ENCODE measurements around the gene TNS3.

The TNS3 gene

DNA sequence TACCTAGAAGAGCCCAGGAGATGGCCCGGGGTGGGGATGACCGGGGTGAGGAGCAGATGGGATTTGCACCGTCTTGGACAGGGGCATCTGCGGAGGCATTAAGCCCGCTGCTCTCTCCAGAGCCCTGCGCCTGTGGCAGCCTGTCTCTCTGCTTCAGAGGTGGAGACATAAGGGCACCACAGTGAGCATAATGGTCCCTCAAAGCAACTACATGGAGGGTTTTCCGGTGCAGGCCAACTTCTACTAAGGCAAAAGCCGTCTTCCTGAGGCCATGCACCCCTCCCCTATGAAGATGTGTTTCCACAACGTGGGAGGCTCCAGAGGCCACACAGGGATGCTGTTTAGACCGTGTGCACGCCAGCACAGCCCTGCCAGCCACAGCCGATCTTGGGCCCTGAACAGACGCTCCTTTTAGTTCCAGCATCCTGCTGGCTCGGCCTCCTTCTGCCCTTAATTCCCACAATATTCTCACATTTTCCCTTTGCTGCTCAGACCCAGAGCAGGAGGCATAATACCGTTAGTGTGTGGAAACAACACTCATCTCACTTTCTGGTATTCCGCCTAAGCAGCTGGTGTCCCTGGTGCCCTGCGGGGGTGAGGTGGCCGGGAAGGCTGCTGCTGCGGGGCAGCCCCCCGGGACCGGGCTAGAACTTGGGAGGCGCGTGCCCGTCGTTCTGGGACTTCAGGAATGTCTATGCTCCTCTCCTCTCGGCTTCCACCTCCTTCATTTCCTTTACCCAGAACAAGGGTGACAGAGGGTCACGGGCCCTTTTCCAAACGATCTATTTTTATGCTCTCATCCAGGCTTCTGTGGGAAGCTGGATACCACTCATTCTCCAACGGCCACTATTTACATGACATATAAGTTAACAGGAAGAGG lies 266.9 kb downstream of the TNS3 start:
- peak; percentile 21 for DNase-seq

DNA sequence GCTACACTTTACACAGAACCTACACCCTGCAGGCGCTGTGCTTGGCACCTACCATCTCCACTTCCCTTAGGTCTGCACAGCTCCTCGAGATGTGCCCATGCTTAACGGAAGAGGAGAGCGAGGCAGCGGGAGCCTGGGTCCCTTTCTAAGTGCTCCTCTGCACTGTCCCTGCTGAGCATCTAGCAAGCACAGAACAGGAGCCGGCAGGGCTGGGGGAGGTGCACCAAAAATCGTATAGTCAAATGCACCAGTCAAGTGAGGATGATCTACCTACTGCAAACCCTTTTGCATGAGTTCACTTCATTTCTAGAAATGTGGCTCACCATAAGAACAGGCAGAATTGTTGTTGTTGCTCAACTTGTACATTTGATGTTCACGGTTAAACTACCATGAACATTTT lies 267.7 kb downstream of the TNS3 start:
- DNase-seq = no peak

DNA sequence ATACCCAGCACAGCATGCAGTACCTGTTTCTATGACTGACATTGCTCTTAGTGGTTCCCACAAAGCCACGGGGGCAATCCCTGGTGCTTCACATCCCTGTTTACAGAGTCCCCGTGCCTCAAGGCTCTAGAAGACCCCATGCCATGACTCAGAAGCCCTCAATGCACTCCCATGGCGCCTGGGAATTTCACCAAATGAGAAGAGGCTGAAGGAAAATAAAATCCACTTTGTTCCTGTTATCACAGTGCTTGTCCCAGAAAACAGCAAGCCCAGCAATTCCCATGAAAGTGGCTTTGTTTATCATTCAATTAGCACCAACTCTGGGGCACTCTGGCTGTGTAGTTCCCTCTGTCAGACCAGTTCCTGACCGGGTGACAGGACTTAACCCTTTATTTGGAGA lies 268.3 kb downstream of the TNS3 start:
- no peak for DNase-seq

DNA sequence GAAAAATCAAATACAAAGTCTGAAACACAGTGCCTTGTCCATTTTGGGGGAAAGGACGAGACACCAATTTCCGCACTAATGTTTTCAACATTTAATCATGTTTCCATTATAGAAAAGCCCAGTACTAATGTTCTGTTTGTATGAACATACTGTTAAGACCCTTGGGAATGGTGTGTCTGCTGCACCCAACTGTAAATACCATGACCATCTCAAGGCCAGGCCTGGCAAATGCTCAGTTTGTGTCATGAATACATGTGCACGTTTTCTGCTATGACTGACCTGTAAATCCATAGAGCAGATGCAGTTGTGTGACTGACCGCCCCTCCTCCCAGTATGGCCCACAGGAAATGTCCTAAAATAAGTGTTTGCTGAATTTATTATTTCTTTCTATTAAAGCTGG lies 270.0 kb downstream of the TNS3 start:
- DNase-seq = no peak

DNA sequence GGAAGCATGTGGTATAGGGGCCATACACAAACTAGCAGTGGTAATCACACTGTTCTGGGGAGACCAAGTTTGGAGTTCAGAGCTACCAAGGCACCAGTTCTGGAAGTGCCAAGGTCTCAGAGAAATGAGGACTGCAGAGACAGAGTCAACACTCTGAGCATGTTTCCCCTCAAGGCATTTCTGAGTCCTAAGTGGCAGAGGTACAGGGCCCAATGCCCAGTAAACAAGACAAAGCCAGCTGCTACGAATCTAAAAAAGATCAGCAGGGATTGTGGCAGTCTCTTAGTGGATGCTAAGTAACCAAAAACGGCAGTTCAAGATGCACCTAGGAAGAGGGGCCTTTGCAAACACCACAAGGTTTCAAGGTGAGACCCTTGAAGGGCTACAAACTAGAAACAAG lies 271.9 kb downstream of the TNS3 start:
- no peak for DNase-seq

DNA sequence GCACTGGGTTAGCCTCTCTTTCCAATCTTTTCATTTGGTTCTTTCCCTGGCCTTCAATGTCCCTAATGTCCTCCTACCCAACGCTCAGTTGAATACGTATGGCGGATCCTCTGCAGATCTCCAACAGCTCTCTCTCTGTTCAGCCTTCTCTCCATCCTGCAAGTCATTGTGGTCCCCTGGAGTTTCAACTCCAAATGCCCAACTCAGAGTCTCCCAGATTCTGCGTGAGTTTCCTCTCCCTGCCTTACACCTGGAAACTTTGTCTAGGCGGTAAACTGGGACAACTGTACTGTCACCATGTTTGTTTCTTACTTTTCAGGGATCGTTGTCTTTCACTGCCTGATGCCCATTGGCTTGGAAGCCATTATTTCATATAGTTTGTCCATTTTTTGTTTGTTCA lies 273.1 kb downstream of the TNS3 start:
- DNase-seq = no peak

DNA sequence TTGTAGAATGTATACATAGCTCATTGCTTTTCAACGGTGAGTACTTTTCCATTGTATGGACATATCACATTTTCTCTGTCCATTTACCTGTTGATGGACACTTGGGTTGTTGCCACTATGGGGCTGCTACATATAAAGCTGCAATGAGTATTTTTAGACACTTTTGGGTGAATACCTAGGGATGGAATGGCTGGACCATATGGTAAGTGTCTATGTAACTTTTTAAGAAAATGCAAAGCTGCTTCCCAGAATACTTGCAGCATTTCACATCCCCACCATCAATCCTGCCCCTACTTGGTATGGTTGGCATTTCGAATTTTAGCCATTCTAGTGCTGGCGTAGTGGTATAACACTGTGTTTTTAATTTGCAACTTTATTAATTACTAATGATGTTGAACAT lies 274.6 kb downstream of the TNS3 start:
- no peak for DNase-seq

DNA sequence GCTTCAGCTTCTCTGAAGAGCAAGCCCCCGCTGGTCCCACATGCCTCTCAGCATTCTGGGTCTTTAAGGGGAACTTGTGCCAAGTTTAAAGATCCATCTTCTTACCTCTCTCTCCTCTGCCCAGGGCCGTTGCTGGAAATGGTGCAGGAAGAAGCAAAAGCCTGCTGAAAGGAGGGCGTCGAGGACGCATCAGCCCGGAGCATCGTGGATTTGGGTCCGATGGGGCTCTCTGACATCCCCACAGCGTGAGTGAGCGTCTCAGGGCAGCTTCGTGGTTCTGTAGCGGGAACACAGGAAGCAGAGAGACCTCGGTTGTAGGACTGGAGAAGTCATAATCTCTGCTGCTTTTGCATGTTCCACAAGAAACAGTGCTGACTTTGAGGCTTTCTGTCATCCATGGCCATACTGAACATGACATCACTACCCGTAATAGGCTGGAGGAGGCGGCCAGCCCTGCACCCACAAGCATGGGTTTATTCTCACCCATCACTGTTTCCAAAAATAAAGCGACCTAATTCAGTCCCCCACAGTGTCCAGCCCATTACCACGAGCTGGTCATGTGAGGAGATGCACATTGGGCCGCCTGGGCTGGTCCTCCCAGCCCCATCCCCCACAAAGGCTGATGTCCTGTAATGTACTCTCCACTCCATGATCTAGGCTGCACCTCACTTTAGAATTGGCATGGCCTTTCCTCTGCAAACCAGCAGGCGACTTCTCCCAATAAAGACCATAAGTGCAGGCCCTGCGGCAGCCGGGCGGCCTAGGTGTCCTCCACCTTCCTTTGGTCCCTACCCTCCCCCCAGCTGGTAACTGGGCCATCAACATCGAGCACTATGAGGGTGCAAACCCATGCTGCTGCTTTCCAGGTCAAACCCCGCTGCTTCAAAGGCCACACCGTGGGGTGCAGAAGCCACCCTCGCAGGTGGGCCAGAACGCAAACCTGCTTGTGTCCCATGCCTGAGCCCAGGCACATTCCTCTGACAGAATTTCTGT lies 276.9 kb downstream of the TNS3 start:
- no peak for DNase-seq

DNA sequence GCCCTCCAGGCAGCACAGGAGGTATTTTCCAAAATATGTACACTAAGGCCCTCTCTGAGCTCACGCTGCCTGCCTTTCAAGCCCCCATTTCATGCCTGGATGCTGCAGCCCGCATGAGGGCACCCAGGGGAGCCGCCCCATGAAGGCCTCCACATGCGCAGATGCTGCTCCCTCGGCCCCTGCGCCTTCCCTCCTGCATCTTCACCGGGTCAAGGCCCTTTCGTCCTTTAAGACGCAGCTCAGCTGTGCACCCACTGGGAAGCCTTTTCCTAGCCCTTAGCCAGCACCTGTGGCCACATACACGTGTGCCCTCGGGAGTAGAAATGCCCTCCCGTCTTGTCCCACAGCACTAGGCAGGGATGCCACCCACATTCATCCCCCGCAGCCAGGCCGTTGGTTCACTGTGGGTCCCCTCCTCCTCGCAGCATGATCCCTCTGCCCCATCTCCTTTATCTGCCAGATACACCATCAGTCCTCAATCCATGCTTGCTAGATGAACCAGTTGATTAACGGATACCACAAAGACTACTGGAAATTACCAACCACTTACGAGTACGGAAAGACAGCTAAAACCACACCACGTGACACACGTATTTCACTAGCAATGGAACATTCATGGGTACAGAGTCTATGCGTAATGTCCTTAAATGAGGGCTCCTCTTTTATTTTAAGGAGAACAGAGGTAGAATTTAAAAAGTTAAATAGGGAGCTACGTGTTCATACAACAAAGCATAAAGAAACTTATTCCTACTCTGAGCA lies 278.0 kb downstream of the TNS3 start:
- no peak for DNase-seq

DNA sequence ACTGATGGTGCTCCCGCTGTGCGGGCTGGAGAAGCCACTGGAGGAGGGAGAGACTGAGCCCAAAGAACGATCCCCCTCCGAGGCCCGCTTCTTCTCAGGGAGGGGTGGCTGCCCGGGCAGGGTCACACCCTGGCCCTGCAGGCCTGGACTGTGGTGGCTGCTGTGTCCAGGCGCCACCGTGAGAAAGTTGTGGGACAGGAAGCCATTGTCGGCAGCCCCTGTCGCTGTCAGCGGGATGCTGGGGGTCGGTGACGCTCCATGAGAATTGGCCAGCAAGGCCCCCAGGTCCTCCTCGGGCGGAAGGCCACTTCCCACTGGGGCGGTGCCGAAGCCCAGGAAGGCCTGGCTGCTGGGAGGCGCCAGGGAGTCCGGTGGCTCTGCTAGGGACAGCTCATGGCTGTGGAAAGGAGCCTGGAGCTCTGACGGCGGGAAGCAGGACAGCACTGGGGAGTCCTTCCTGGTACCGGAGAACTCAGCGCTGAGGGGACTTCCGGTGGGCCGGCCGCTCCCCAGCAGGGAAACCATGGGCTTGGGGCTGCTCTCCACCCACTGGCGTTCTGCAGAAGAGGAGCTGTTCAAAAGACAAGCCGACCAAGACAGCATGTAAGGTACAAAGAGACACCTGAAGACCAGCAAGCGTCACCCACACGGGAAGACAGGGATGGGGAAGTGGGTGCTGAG lies 278.8 kb downstream of the TNS3 start:
- no peak for DNase-seq

DNA sequence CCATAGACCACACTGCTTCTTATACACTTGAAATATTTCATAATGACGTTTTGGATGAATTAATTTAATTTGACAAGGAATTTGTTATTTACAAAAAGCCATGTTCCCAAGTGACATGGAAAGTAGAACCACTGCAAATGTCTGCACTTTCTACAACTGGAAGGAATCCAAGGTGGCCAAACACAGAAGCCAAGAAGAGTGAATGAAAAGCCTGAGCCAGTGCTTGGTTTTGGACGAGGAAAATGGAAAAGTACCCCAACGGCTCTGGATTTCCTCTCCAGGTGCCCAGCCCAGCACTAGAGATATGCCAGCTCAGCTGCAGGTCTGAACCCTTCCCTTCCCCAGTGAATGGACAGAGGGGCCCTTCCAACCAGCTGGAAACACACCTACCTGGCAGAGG lies 279.4 kb downstream of the TNS3 start:
- DNase-seq = no peak

DNA sequence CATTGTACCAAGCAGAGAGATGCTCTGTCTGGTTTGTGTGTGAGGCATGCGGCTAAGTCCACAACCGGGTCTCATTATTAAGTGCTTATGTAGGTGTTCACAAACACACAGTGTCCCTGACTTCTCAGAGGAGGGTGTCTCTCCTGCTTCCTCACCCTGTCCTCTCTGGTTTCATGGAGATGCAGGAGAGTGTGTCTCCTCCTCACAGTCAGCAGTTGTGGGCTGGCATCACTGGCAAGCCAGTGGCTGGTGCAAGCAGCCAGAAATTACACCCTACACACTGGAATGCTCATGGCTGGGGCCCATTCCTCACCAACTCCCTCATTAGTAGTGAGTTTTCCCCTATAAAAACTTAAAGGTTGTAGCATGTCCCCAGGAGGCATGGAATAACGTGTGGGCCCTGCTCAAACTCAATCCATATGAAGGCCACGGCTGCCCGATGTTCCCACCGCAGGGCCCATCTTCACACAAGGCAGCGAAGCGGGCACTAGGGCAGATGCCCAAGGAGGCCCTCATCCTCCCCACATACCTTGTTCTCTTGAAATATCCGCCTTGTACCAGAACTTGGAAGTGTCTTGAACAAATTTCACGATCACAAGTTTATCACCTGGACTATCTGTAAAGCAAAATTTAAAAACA lies 280.1 kb downstream of the TNS3 start:
- DNase-seq = no peak

DNA sequence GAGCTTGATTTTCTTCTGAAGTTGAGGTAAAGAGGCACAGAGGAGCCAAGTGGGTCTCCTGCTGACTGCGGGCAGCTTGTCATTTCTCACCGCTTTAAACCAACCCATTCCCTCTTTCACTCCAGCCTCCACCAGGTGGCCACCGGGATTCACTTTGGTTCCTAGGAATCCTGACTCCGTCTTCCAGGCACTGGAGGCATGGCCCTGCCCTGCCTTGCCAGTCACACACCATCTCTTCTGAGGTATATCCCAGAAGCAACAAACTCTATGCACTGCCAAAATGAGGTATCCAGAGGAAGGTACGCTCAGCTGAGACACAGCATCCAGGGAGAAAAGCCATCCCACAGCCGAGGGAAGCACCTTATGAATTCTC lies 280.8 kb downstream of the TNS3 start:
- no peak for DNase-seq

DNA sequence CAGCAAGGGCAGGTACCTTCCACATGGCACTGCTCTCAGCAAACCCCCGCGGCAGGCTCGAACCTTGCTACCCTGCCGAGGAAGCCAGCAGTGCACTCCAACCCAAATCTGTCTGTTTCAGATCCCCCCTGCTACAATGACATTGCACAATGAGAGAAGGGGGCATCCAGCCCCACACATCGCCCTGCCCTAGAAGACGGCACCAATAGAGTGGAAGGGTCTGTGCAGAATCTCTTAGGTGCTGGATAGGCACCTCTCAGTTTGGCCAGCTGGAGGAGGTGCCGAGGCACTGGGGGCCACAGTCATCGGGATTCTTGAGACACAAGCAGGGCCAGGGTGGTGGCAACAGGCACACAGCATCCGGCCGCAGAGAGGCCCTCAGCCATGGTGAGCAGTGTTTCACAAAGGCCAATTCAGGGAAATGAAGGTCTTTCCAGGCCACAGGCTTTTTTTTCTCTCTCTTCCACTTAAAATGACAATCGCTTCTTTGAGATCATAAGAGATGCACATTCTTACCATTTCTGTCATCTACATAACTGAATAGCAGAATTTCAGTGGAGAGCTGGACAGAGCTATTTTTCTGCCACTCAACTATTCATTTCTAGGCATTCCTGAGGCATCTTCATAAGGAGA lies 281.3 kb downstream of the TNS3 start:
- DNase-seq = no peak

DNA sequence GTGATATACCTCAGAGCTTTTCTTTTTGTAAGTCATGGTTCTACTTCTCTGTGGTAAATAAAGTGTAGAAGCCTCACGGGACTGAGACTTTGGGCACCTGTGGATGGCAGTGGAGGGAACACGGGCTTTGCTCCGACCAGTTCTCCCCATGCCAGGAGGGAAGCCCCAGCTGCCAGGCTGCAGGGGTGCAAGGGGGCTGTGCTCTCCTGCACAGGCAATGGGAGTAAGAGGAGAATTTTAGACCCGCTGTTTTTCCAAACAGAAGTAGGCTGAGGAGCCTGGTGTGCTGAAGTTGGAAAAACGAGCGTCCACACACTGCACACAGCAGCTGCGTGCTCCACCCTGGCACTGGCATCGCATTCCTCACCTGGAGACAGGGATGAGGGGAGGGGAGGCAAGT lies 282.4 kb downstream of the TNS3 start:
- no peak for DNase-seq

DNA sequence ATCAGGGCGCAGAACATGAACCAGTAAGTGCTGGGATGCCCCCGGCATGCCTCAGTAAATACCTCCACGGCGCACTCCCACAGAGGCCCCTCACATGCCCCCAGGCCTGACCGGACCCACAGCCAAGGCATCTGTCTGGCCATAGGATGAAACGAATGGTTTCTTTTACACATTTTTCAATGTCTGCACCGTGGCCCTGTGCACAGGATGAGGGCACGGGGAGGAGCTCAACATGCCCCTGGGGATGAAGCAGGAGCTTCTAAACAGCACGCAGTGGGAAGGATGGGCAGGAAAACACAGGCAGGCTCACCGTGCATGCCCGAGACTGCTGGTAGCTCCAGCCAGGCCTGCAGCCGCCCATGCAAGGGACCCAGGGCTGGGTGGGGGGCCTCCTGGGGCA lies 283.3 kb downstream of the TNS3 start:
- no peak for DNase-seq

DNA sequence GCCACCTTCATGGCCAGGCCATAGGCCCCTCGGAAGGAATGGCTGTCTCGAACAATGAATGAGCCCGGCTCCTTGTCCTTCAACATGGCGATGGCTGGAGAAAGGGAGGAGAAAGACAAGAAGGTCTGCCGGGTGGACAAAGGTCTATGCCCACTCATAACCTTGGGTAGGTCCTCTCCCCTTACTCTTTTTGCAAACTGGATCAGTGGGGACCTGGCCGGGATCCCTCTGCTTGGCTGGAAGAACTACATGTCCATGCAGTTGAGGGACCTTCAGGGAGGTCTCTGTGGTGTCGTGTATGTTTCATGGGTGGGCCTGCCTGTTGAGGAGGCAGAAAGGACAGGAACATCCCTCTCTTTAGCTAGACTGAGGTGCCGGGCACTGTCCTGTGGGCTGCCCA lies 284.8 kb downstream of the TNS3 start:
- no peak for DNase-seq

DNA sequence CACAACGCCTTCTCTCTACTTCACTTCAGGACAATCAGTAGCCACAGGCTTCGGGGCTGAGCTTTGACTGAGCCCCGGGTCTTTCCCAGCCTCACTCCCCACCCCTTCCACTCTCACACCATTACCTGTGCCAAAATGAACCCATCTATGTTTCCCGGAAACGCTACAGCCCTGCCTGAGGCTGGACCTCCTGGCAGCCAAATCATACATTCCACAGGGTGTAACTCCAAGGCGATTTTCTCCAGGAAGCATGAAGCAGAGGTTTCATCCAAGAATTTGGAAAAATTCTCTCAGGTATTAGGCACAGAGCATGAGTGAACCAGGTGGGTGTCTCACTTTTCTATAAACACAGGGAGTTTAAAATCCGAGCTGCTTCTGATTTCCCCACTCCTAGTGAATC lies 286.3 kb downstream of the TNS3 start:
- no peak for DNase-seq

DNA sequence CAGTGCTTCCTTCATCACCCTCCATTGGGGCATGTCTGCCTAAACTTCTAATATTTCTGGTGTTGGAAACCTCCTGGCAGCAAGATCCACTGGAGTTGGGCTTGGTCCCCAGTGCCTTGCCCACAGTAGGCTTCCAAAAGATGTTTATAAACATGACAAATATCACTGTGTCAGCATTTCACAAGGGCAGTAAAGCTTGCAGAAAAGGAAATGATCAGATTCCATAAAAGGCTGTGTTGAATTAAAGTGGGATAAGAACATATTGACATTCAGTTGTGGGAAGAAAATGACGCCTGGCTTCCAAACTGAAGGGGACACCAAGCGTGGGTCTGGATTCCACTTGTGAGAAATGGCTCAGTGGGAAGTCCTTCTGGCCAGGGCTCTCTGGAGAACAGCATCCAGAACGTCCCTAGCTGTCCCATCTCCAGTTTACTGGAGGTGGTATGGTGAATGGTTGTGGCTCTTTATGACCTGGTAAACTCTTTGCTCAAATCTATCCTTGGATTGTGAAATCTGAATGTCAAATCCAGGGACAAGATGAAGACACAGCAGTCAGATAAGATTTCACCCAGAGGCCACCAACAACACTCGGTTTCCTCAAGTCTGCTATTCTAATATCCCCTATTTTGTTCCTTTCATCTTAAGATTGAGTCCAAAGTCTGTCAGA lies 287.2 kb downstream of the TNS3 start:
- no peak for DNase-seq

DNA sequence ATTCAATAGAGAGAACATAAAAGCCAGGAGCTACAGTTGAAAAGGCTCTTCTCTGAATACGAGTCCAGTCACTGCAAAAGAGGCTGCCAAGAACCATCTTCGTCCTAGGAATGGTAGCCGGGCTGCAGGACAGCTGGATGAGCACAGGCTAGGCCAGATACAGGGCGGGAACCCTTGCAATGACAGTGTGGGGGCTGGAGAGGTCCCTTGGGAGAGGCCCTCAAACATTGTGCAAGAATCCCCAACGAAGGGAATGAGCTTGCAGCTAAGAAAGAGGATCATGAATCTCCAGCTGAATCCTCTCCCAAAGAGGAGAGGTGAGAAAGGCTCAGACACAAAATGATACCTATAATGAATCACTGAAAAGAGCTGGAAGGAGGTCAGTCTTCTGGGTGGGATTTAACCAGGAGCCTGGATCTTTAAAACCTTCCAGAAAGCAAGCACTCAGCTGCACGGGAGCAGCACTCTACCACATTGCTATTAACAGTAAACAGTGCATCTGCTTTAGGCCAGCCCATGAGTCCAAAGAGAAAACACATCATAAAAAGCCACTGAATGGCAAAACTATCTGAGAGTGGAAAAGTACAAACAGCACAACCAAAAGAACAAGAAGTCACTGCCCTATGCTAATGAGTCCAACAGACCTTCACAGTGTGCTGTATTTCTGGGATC lies 287.9 kb downstream of the TNS3 start:
- DNase-seq = no peak
